ENCODE measurements around the gene TMEM72. TPM values are rescaled to one million over a fixed set of nuclear protein-coding genes. Genes with fewer than 3 reads are reported as not detected.

Gene TMEM72
- total and polyA plus RNA-seq, 2 experiments from 2014 or later, result not detected

DNA sequence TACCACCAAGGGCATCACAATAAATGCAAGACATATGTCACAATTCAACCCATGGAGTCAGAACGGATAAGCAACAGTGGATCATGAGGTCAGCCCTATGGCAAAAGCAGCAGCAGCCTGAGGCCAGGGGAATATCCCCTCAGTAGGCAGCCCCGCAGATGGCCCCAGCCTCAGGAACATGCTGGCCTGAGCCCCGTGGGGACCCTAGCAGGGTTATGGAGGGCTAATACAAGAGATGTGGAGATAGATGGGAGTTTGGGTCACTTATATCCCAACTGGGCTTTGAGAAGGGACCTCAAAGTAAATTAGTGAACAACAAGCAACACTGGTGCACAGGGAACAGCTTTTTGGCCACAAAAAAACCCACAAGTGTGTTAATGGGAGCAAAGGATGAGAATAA, 9.1 kb downstream of the TMEM72 start:
- H4K20me1 ChIP-seq (replicated peaks; ENCODE audit: insufficient read depth), result no peaks in the 10 kb centered on the region
- no peak overlapping the region for H2AFZ ChIP-seq
- TF ChIP-seq, protein P1, sequence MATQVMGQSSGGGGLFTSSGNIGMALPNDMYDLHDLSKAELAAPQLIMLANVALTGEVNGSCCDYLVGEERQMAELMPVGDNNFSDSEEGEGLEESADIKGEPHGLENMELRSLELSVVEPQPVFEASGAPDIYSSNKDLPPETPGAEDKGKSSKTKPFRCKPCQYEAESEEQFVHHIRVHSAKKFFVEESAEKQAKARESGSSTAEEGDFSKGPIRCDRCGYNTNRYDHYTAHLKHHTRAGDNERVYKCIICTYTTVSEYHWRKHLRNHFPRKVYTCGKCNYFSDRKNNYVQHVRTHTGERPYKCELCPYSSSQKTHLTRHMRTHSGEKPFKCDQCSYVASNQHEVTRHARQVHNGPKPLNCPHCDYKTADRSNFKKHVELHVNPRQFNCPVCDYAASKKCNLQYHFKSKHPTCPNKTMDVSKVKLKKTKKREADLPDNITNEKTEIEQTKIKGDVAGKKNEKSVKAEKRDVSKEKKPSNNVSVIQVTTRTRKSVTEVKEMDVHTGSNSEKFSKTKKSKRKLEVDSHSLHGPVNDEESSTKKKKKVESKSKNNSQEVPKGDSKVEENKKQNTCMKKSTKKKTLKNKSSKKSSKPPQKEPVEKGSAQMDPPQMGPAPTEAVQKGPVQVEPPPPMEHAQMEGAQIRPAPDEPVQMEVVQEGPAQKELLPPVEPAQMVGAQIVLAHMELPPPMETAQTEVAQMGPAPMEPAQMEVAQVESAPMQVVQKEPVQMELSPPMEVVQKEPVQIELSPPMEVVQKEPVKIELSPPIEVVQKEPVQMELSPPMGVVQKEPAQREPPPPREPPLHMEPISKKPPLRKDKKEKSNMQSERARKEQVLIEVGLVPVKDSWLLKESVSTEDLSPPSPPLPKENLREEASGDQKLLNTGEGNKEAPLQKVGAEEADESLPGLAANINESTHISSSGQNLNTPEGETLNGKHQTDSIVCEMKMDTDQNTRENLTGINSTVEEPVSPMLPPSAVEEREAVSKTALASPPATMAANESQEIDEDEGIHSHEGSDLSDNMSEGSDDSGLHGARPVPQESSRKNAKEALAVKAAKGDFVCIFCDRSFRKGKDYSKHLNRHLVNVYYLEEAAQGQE (IDR thresholded peaks at IDR 0.05; ENCODE audit: unreplicated experiment), result no peak
- TF ChIP-seq NANOG (IDR thresholded peaks at IDR 0.05; ENCODE audit: borderline replicate concordance), result no peak
- TF ChIP-seq ZNF114 (CRISPR knock-in tag; IDR thresholded peaks at IDR 0.05), result no peak
- TF ChIP-seq STAT1 (IDR thresholded peaks at IDR 0.05; ENCODE audit: unreplicated experiment), result no peak
- TF ChIP-seq POLR2AphosphoS5 (IDR thresholded peaks at IDR 0.05; ENCODE audit: low read depth), result no peak
- no peak for TF ChIP-seq JUNB (IDR thresholded peaks at IDR 0.05; ENCODE audit: unreplicated experiment)
- TF ChIP-seq, protein P2, sequence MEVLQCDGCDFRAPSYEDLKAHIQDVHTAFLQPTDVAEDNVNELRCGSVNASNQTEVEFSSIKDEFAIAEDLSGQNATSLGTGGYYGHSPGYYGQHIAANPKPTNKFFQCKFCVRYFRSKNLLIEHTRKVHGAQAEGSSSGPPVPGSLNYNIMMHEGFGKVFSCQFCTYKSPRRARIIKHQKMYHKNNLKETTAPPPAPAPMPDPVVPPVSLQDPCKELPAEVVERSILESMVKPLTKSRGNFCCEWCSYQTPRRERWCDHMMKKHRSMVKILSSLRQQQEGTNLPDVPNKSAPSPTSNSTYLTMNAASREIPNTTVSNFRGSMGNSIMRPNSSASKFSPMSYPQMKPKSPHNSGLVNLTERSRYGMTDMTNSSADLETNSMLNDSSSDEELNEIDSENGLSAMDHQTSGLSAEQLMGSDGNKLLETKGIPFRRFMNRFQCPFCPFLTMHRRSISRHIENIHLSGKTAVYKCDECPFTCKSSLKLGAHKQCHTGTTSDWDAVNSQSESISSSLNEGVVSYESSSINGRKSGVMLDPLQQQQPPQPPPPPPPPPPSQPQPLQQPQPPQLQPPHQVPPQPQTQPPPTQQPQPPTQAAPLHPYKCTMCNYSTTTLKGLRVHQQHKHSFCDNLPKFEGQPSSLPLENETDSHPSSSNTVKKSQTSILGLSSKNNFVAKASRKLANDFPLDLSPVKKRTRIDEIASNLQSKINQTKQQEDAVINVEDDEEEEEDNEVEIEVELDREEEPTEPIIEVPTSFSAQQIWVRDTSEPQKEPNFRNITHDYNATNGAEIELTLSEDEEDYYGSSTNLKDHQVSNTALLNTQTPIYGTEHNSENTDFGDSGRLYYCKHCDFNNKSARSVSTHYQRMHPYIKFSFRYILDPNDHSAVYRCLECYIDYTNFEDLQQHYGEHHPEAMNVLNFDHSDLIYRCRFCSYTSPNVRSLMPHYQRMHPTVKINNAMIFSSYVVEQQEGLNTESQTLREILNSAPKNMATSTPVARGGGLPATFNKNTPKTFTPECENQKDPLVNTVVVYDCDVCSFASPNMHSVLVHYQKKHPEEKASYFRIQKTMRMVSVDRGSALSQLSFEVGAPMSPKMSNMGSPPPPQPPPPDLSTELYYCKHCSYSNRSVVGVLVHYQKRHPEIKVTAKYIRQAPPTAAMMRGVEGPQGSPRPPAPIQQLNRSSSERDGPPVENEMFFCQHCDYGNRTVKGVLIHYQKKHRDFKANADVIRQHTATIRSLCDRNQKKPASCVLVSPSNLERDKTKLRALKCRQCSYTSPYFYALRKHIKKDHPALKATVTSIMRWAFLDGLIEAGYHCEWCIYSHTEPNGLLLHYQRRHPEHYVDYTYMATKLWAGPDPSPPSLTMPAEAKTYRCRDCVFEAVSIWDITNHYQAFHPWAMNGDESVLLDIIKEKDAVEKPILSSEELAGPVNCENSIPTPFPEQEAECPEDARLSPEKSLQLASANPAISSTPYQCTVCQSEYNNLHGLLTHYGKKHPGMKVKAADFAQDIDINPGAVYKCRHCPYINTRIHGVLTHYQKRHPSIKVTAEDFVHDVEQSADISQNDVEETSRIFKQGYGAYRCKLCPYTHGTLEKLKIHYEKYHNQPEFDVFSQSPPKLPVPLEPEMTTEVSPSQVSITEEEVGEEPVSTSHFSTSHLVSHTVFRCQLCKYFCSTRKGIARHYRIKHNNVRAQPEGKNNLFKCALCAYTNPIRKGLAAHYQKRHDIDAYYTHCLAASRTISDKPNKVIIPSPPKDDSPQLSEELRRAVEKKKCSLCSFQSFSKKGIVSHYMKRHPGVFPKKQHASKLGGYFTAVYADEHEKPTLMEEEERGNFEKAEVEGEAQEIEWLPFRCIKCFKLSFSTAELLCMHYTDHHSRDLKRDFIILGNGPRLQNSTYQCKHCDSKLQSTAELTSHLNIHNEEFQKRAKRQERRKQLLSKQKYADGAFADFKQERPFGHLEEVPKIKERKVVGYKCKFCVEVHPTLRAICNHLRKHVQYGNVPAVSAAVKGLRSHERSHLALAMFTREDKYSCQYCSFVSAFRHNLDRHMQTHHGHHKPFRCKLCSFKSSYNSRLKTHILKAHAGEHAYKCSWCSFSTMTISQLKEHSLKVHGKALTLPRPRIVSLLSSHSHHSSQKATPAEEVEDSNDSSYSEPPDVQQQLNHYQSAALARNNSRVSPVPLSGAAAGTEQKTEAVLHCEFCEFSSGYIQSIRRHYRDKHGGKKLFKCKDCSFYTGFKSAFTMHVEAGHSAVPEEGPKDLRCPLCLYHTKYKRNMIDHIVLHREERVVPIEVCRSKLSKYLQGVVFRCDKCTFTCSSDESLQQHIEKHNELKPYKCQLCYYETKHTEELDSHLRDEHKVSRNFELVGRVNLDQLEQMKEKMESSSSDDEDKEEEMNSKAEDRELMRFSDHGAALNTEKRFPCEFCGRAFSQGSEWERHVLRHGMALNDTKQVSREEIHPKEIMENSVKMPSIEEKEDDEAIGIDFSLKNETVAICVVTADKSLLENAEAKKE (CRISPR knock-in tag; IDR thresholded peaks at IDR 0.05), result no peak
- no peak for TF ChIP-seq EZH2phosphoT487 (IDR thresholded peaks at IDR 0.05; ENCODE audit: unreplicated experiment)
- H3K27ac ChIP-seq (ENCODE audit: low read depth), result no peak overlapping the region
- no peaks in the 10 kb centered on the region for H3K27me3 ChIP-seq (ENCODE audit: insufficient read depth)
- Mint-ChIP-seq H3K27ac (no peak overlapping the region), H3K4me1 (no peaks in the 10 kb centered on the region), H3K4me3 (no peak overlapping the region), H3K36me3 (ENCODE audit: low read depth) (peaks cover 4% of the 10 kb centered on the region; the same call in 1 of the 3 replicates), H3K9me3 (peaks cover 11% of the 10 kb centered on the region; the same call in 2 of the 3 replicates), H3K27me3 (ENCODE audit: insufficient read depth, low read depth, poor library complexity) (peaks cover 6% of the 10 kb centered on the region)
- H3F3A ChIP-seq (replicated peaks; ENCODE audit: low read depth), result no peaks in the 10 kb centered on the region
- H3K4me3 ChIP-seq, result no peak overlapping the region
- DNase-seq (ENCODE audit: low spot score) (no peak), ATAC-seq (no peak)
- H3K79me2 ChIP-seq (replicated peaks; ENCODE audit: insufficient read depth), result no peaks in the 10 kb centered on the region
- no peak overlapping the region for H3K4me2 ChIP-seq
- H3K36me3 ChIP-seq (ENCODE audit: insufficient read depth), result no peaks in the 10 kb centered on the region
- H3K4me1 ChIP-seq (ENCODE audit: insufficient read depth), result no peaks in the 10 kb centered on the region
- H3K9me2 ChIP-seq (ENCODE audit: insufficient read depth), result peaks cover 2% of the 10 kb centered on the region; the same call in 1 of the 2 replicates

Measured in GM23338 (cell line).